MM.1S (cell line): ENCODE measurements around the gene STK39.

Experiments
- DNase-seq: peaks from one replicate; pipeline ENCODE4 v3.0.0-alpha.2; 2015
- H2AFZ ChIP-seq: fragments of 300-600 bp; sonication (generic); 2 replicates; pipeline ENCODE4 v1.6.0; 2016; ENCODE audit warnings: antibody characterized with exemption, low read length
- H3F3A ChIP-seq: fragments of 300-600 bp; sonication (generic); 2 replicates; pipeline ENCODE4 v1.6.1; 2016; ENCODE audit warnings: mild to moderate bottlenecking, antibody characterized with exemption, low read length, moderate library complexity, mixed read lengths; ENCODE audit not compliant: insufficient read depth
- H3K27ac ChIP-seq: fragments of 300-600 bp; sonication (generic); 2 replicates; pipeline ENCODE4 v1.5.1; 2016; ENCODE audit warnings: mild to moderate bottlenecking, low read length
- H3K27me3 ChIP-seq: fragments of 300-600 bp; sonication (generic); replicated peaks from 2 replicates; pipeline ENCODE4 v1.6.0; 2016; ENCODE audit warnings: low read length; ENCODE audit not compliant: insufficient read depth
- H3K36me3 ChIP-seq: fragments of 300-600 bp; sonication (generic); replicated peaks from 2 replicates; pipeline ENCODE4 v1.6.1; 2016; ENCODE audit warnings: mild to moderate bottlenecking, low read length, mixed read lengths; ENCODE audit not compliant: insufficient read depth
- H3K4me1 ChIP-seq: fragments of 300-600 bp; sonication (generic); 2 replicates; pipeline ENCODE4 v1.6.1; 2016; ENCODE audit warnings: low read length, mixed read lengths
- H3K4me2 ChIP-seq: fragments of 300-600 bp; sonication (generic); 2 replicates; pipeline ENCODE4 v1.6.0; 2016; ENCODE audit warnings: low read depth, low read length
- H3K4me3 ChIP-seq: fragments of 300-600 bp; sonication (generic); 2 replicates; pipeline ENCODE4 v1.5.1; 2016; ENCODE audit warnings: low read length, mixed read lengths
- H3K79me2 ChIP-seq: fragments of 300-600 bp; sonication (generic); 2 replicates; pipeline ENCODE4 v1.6.1; 2016; ENCODE audit warnings: mixed run types, low read length, mixed read lengths
- H3K9ac ChIP-seq: fragments of 300-600 bp; sonication (generic); 2 replicates; pipeline ENCODE4 v1.6.1; 2016; ENCODE audit warnings: low read length, mixed read lengths
- H3K9me2 ChIP-seq: fragments of 300-600 bp; sonication (generic); replicated peaks from 2 replicates; pipeline ENCODE4 v1.6.1; 2016; ENCODE audit warnings: mild to moderate bottlenecking, low read length, mixed read lengths; ENCODE audit not compliant: insufficient read depth
- H3K9me3 ChIP-seq: fragments of 300-600 bp; sonication (generic); replicated peaks from 2 replicates; pipeline ENCODE4 v1.6.1; 2016; ENCODE audit warnings: mild to moderate bottlenecking, low read length, mixed read lengths; ENCODE audit not compliant: insufficient read depth
- H4K20me1 ChIP-seq: fragments of 300-600 bp; sonication (generic); 2 replicates; pipeline ENCODE4 v1.6.1; 2016; ENCODE audit warnings: mild to moderate bottlenecking, low read length, moderate library complexity, mixed read lengths; ENCODE audit not compliant: insufficient read depth
- EZH2 ChIP-seq: fragments of 300-600 bp; sonication (generic); optimal IDR thresholded peaks from 2 replicates; pipeline ENCODE3; 2017; ENCODE audit warnings: low read depth, mild to moderate bottlenecking, antibody characterized with exemption, low read length, mixed read lengths
- EZH2phosphoT487 ChIP-seq: fragments of 300-600 bp; sonication (generic); IDR thresholded peaks from 2 replicates; pipeline ENCODE4 v1.6.1; 2018; ENCODE audit warnings: antibody characterized with exemption, low read length
- TF ChIP-seq, protein P1 (sequence below): fragments of 300-600 bp; sonication (generic); IDR thresholded peaks from 2 replicates; pipeline ENCODE4 v1.5.1; 2016; ENCODE audit warnings: antibody characterized with exemption, low read length, mixed read lengths

Gene STK39

DNA sequence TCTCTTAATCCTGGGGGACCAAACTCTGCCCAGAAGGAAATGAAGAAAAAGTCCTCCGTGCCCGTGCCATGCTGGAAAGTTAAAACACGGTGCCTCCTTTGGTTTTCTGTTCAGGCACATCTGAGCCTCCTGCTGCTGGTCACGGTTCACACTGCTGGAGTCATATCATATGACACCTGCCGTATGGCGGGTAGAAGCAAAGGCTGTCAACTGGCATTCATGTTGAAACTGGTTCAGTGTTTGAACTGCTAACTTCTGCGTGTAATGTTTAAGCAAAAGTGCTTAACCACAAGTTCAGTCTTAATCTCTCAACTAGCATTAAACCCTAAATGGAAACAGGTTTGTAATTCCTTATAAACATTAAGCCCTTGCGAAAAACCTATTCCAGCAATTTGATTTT lies 3.1 kb downstream of the STK39 start:
- no peak for TF ChIP-seq EZH2
- Histone ChIP-seq H4K20me1 (no peaks in the 10 kb centered on the region), H3K4me1 (peaks cover 6% of the 10 kb centered on the region; the same call in 1 of the 2 replicates), H2AFZ (no peak overlapping the region), H3K9ac (no peak overlapping the region), H3K27me3 (no peaks in the 10 kb centered on the region), H3K4me3 (no peak overlapping the region), H3K36me3 (no peaks in the 10 kb centered on the region), H3K27ac (no peak overlapping the region), H3K79me2 (peaks cover 20% of the 10 kb centered on the region), H3K4me2 (no peak overlapping the region), H3K9me3 (no peaks in the 10 kb centered on the region), H3K9me2 (no peaks in the 10 kb centered on the region), H3F3A (peaks cover 9% of the 10 kb centered on the region)
- no peak for DNase-seq

DNA sequence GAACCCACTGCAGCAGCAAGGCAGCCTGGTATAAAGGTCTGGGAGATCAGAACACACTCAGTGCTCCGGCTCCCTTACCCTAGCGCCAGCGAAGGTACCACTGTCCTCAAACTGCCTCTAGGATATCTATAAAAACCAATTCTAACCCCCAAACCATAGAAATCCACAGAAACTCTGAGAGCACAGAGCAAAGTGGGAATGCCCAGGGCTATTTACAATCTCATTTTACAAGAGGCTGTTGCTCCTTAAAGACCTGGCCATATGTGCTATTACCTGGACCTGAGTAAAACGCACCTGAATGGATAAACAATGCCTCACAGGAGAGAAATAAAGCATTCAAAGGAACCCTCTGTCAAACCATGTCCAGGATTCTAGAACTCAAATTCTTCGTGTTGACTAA lies 4.3 kb downstream of the STK39 start:
- Histone ChIP-seq H3K79me2 (peaks cover 21% of the 10 kb centered on the region), H3K9me2 (no peaks in the 10 kb centered on the region), H3K4me3 (no peak overlapping the region), H3K4me2 (no peak overlapping the region), H3F3A (peaks cover 9% of the 10 kb centered on the region), H3K9me3 (no peaks in the 10 kb centered on the region), H3K4me1 (peaks cover 2% of the 10 kb centered on the region; the same call in 1 of the 2 replicates), H4K20me1 (no peaks in the 10 kb centered on the region), H3K9ac (no peak overlapping the region), H3K36me3 (no peaks in the 10 kb centered on the region), H2AFZ (no peak overlapping the region), H3K27ac (no peak overlapping the region), H3K27me3 (no peaks in the 10 kb centered on the region)
- TF ChIP-seq, protein P1, sequence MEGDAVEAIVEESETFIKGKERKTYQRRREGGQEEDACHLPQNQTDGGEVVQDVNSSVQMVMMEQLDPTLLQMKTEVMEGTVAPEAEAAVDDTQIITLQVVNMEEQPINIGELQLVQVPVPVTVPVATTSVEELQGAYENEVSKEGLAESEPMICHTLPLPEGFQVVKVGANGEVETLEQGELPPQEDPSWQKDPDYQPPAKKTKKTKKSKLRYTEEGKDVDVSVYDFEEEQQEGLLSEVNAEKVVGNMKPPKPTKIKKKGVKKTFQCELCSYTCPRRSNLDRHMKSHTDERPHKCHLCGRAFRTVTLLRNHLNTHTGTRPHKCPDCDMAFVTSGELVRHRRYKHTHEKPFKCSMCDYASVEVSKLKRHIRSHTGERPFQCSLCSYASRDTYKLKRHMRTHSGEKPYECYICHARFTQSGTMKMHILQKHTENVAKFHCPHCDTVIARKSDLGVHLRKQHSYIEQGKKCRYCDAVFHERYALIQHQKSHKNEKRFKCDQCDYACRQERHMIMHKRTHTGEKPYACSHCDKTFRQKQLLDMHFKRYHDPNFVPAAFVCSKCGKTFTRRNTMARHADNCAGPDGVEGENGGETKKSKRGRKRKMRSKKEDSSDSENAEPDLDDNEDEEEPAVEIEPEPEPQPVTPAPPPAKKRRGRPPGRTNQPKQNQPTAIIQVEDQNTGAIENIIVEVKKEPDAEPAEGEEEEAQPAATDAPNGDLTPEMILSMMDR = no peak
- TF ChIP-seq EZH2 (no peak), EZH2phosphoT487 (no peak)
- no peak for DNase-seq

DNA sequence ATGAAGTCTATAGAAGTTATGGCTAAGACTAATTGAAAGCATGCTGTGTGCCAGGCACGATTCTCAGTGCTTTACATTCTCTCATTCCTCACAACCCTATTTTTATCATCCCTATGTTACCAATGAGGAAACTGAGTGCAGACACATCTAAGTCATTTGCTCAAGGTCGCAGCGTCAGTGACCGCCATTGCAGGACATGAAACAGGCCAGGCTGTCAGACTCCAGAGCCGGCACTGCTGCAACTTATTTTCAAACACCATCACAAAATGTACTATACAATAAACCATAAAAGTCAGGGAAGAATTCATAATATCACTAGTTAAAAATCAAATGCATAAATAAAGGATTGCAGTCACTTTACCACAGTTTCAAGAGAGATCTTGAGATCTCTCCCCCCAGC lies 5.6 kb downstream of the STK39 start:
- H2AFZ ChIP-seq = no peak overlapping the region
- no peak overlapping the region for H3K4me3 ChIP-seq
- H4K20me1 ChIP-seq = no peaks in the 10 kb centered on the region
- TF ChIP-seq, protein P1 = no peak
- no peak for TF ChIP-seq EZH2
- TF ChIP-seq EZH2phosphoT487 = no peak
- DNase-seq = no peak
- H3K4me1 ChIP-seq = no peaks in the 10 kb centered on the region
- H3K9me3 ChIP-seq = no peaks in the 10 kb centered on the region
- H3K79me2 ChIP-seq = peaks cover 21% of the 10 kb centered on the region
- no peaks in the 10 kb centered on the region for H3K9me2 ChIP-seq
- no peak overlapping the region for H3K27ac ChIP-seq
- no peaks in the 10 kb centered on the region for H3K27me3 ChIP-seq
- H3F3A ChIP-seq = peaks cover 3% of the 10 kb centered on the region; the same call in 1 of the 2 replicates
- no peaks in the 10 kb centered on the region for H3K36me3 ChIP-seq
- no peak overlapping the region for H3K4me2 ChIP-seq
- no peak overlapping the region for H3K9ac ChIP-seq

DNA sequence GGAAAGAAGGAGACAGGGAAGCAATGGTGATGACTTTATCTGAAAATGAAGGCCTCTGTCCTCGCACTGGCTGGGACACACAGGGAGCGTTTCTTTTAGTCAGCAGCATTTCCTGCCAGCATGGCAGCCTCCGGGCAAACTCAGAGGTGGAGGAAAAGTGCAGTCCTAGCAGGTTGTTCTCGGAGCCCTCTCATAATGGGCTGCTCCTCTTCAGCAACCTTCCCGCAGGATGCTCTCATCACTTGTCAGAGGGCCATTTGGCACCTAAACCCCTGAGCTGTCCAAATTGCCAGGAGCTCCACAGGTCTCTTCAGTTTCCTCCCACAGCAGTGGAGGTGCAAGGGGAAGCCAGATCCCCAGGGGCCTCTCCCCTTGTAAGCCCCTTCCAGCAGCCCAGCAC lies 6.2 kb downstream of the STK39 start:
- Histone ChIP-seq H3K27ac (no peak overlapping the region), H3K9me3 (no peaks in the 10 kb centered on the region), H3K36me3 (no peaks in the 10 kb centered on the region), H3K27me3 (no peaks in the 10 kb centered on the region), H3K9ac (no peak overlapping the region), H3K79me2 (peaks cover 20% of the 10 kb centered on the region), H3K9me2 (no peaks in the 10 kb centered on the region), H3K4me1 (no peaks in the 10 kb centered on the region), H4K20me1 (no peaks in the 10 kb centered on the region), H2AFZ (no peak overlapping the region), H3K4me3 (no peak overlapping the region), H3F3A (no peaks in the 10 kb centered on the region; the same call in 1 of the 2 replicates), H3K4me2 (no peak overlapping the region)
- DNase-seq = no peak
- TF ChIP-seq EZH2 (no peak), EZH2phosphoT487 (no peak)
- TF ChIP-seq, protein P1 = no peak
